RWPE1 (cell line): ENCODE measurements around the gene EVPLL.
"Not testable (repeated sequence)": the region's sequence is repeated elsewhere in the genome, so short reads cannot be mapped to it uniquely, and the experiment has no call there.

Source experiments
- CTCF ChIA-PET: fragments of 350-600 bp; sonication (Branson Sonifier 250); formaldehyde crosslinking; extraction: SDS; loops from one replicate; lab custom pipeline; 2021; lab: Yijun Ruan, JAX
- POLR2A ChIA-PET: fragments of 400-600 bp; formaldehyde crosslinking; extraction: SDS; loops from one replicate; lab custom pipeline; 2020; ENCODE audit warnings: antibody characterized with exemption; ENCODE audit not compliant: low non-redundant PET; lab: Yijun Ruan, JAX
- DNase-seq: peaks from one replicate; pipeline ENCODE4 v3.0.0; 2012; ENCODE audit warnings: low spot score
- H3K27ac ChIP-seq: fragments of 450-650 bp; 2 replicates; pipeline ENCODE4 v1.5.1; 2017
- TF ChIP-seq, protein P1 (sequence below): fragments of 450-650 bp; conservative IDR thresholded peaks from 2 replicates; pipeline ENCODE4 v1.5.1; 2017; ENCODE audit warnings: low read depth, mild to moderate bottlenecking

Gene EVPLL

DNA sequence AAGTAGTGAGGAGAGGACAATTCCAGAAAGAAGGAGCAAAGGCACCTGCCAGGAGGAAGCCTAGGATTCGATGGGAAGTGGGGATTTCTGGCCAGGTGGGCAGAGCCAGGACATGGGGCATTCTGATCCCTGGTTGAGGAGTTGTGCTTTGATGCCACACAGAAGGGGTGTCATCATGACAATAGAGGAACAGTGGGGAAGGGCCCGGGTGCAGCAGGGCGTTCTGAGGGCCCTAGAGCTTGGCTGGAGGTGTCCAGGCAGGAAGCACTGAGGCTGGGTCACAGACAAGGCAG lies 4.3 kb downstream of the EVPLL start:
- no peak overlapping the region for H3K27ac ChIP-seq
- CTCF ChIA-PET: no interaction called here
- TF ChIP-seq, protein P1, sequence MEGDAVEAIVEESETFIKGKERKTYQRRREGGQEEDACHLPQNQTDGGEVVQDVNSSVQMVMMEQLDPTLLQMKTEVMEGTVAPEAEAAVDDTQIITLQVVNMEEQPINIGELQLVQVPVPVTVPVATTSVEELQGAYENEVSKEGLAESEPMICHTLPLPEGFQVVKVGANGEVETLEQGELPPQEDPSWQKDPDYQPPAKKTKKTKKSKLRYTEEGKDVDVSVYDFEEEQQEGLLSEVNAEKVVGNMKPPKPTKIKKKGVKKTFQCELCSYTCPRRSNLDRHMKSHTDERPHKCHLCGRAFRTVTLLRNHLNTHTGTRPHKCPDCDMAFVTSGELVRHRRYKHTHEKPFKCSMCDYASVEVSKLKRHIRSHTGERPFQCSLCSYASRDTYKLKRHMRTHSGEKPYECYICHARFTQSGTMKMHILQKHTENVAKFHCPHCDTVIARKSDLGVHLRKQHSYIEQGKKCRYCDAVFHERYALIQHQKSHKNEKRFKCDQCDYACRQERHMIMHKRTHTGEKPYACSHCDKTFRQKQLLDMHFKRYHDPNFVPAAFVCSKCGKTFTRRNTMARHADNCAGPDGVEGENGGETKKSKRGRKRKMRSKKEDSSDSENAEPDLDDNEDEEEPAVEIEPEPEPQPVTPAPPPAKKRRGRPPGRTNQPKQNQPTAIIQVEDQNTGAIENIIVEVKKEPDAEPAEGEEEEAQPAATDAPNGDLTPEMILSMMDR: no peak
- DNase-seq: no peak
- POLR2A ChIA-PET: no interaction called here

GRCh38 chr17:18382441-18383078 lies 5.0 kb downstream of the EVPLL start:
- H3K27ac ChIP-seq: no peak overlapping the region
- POLR2A ChIA-PET: no interaction called here
- CTCF ChIA-PET: no interaction called here
- DNase-seq: no peak
- TF ChIP-seq, protein P1: no peak

GRCh38 chr17:18383079-18383481 lies 5.5 kb downstream of the EVPLL start:
- POLR2A ChIA-PET, H3K27ac ChIP-seq, DNase-seq: not testable (repeated sequence)
- CTCF ChIA-PET: interaction anchor here (0.6 kb wide), 1 partner anchor 49 kb away, joined by 4 read pairs; no protein-coding TSS in a partner anchor

DNA sequence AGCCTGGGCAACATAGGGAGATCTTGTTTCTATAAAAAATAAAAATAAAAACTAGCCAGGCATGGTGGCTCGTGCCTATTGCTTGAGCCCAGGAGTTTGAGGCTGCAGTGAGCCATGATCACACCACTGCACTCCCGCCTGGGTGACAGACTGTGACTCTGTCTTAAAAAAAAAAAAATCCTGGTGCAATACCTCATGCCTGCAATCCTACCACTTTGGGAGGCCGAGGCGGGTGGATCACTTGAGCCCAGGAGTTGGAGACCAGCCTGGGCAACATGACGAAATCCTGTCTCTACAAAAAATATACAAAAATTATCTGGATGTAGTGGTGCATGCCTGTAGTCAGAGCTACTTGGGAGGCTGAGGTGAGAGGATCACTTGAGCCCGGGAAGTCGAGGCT lies 6.7 kb downstream of the EVPLL start:
- H3K27ac ChIP-seq, POLR2A ChIA-PET, DNase-seq, CTCF ChIA-PET: not testable (repeated sequence)

DNA sequence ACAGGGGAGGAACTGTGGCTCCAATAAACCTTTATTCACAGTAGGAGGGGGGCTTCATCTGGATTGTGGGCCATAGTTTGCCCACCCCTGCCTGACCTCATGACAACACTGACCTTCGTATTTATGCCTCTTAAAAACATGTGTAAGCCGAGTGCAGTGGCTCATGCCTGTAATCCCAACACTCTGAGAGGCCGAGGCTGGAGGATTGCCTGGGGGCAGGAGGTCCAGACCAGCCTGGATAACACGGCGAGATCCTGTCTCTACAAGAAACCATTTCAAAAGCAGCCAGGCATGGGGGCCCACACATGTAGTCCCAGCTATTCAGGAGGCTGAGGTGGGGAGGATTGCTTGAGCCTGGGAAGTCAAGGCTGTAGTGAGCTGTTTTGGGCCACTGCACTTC lies 10.0 kb downstream of the EVPLL start:
- POLR2A ChIA-PET, CTCF ChIA-PET, H3K27ac ChIP-seq, DNase-seq: not testable (repeated sequence)

DNA sequence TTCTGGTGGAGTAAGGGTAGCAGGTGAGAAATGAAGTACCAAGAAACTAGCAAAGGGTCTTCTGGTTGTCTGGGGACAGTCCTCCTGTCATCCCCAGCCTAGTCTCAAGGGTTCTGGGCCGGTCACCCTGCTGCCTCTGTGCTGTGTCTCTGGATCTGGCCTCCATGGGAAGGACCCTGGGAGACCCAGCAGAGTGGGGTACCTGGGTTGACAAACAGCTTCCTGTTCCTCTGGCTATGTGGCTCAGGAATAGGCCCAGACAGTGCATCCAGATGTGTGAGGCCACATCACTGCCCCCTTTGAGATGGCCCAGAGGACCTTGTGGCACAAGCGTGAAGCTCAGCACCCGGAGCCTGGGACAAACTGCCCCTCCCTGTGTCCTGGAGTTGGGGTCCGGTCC lies 10.7 kb downstream of the EVPLL start:
- POLR2A ChIA-PET, CTCF ChIA-PET, H3K27ac ChIP-seq, DNase-seq: not testable (repeated sequence)

DNA sequence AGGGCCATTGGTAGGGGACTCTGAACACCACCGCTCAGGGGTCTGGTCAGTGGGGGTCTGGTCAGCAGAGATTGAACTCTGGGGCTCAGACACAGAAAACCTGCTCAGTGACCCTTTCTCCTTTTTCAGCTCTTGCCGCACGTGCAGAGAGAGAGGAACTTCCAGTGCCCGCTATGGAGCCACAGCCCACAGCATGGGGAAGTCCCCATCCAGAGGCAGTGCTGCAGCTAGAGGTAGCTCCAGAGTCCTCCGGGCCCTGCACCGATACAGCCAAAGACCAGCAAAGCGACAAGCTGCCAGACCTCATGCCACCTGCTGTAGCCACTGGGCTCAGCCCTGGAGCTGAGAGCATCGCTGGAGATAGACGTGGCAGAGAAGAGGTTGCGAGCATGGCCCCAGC lies 11.2 kb downstream of the EVPLL start:
- POLR2A ChIA-PET, CTCF ChIA-PET, DNase-seq, H3K27ac ChIP-seq: not testable (repeated sequence)

- H3K27ac ChIP-seq, POLR2A ChIA-PET, DNase-seq, CTCF ChIA-PET: not testable (repeated sequence)
Observed at GRCh38 chr17:18401872-18402590, 24.5 kb downstream of the EVPLL start.

DNA sequence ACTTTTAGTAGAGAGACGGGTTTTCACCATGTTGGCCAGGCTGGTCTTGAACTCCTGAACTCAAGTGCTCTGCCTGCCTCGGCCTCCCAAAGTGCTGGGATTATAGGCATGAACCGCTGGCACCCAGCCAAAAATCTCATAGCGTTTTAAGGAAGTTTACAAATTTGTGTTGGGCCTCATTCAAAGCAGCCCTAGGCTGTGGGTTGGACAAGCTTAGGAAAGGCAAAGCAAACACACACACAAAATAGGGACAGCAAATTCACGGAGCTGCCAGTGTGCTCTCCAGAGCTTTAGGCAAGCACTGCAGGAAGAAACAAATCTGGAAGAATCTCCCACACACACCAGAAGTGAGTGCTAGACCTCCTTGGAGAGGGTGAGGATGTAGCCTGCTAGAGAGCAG lies 25.6 kb downstream of the EVPLL start:
- POLR2A ChIA-PET: not testable (repeated sequence)

GRCh38 chr17:18403604-18404003 lies 26.0 kb downstream of the EVPLL start:
- H3K27ac ChIP-seq, POLR2A ChIA-PET, DNase-seq, CTCF ChIA-PET: not testable (repeated sequence)

More for the DNA sequence above, 25.6 kb downstream of the EVPLL start:
- H3K27ac ChIP-seq, CTCF ChIA-PET, DNase-seq: not testable (repeated sequence)

- POLR2A ChIA-PET, CTCF ChIA-PET, DNase-seq, H3K27ac ChIP-seq: not testable (repeated sequence)
Observed at GRCh38 chr17:18408906-18409305, 31.3 kb downstream of the EVPLL start.

GRCh38 chr17:18409321-18409720 lies 31.7 kb downstream of the EVPLL start:
- POLR2A ChIA-PET, DNase-seq, CTCF ChIA-PET, H3K27ac ChIP-seq: not testable (repeated sequence)

DNA sequence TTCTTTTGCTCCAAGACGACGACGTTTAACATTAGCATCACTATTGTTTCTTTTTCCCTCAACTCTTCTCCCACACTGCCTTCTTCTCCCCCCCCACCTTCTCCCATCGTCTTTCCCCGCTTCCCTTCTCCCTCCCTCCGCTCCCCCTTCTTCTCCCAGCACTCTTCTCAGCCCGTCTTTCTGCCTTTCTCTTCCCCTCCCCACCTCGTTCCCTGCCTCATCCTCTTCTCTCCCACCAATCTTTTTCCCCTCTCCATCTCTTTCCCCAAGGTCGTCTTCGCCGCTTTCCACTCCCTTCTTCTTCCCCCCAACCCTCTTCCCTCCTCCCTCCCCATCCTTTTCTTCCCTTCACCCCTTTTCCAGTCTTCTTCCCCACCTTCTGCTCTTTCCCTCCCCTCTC lies 33.2 kb downstream of the EVPLL start:
- POLR2A ChIA-PET, DNase-seq, CTCF ChIA-PET: not testable (repeated sequence)
- H3K27ac ChIP-seq: peak overlapping the region; percentile 85

DNA sequence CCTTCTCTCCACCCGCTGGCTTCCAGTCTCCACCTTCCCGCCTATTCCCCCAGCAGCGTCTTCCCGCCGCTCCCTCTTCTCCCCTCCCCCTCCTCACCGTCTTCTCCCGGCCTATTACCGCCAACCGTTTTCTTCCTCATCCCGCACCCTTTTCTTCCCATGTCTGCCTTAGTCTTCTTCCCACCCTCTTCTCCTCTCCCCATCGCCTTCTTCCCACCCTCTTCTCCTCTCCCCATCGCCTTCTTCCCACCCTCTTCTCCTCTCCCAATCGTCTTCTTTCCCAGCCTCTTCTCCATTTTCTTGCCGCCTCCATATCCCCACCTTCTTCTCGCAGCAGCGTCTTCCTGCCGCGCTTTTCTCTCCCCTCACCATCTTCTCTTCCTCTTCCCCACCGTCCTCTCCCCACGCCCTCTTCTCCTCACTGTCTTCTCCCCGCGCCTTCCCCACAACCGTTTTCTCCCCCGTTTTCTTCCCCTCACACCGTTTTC lies 33.8 kb downstream of the EVPLL start:
- DNase-seq, POLR2A ChIA-PET, CTCF ChIA-PET: not testable (repeated sequence)
- H3K27ac ChIP-seq: peak overlapping the region; percentile 85

DNA sequence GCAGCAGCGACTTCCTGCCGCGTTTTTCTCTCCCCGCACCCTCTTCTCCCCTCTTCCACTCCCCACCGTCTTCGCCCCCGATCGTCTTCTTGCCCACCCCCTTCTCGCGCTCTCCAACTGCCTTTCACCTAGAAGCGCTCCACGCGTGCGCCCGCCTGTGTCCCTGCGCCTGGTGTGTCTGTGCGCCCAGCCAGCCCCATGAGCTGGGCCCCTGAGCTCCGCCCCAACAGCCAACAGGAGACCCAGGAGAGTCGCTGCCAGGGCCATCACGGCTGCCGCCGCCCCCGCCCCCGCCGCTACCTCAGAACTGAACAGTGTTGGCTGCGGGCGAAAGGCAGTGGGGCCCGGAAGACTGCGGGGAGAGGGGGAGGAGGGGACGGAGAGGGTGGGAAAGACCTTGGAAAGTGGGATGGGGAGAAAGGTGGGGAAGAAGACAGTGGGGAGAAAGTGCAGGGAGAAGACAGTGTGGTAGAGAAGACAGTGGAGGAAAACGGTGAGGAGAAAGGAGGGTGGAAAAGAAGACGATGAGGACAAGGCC lies 34.5 kb downstream of the EVPLL start:
- H3K27ac ChIP-seq, DNase-seq, POLR2A ChIA-PET, CTCF ChIA-PET: not testable (repeated sequence)
